Stimulated activated naive B cell treated with anti-CD40 and anti-IgM and Interleukin-4, amounts not matched to agents 10 μg/mL and 1 μg/mL and 100 μg/mL, for 72 hours (primary cell): ENCODE results near the gene ANO8.
A peak's percentile ranks its signal among the peaks of the same experiment; 100 is the strongest.
"Not testable (repeated sequence)": the region's sequence is repeated elsewhere in the genome, so short reads cannot be mapped to it uniquely, and the experiment has no call there.

ENCODE experiments used
- ATAC-seq, 2 donors: fragments of 150-1000 bp; cut with Tn5 transposase; replicated peaks; 2 replicates each; pipeline ENCODE4 v1.10.0; 2021; ENCODE audit warnings: moderate library complexity in 1 of 2
- DNase-seq: peaks from one replicate; pipeline ENCODE4 v3.0.0; 2021
- H3K27ac Mint-ChIP-seq: one replicate; pipeline ENCODE4 v1.8.0; 2022; ENCODE audit warnings: mild to moderate bottlenecking, mixed read lengths
- H3K27me3 Mint-ChIP-seq, 2 donors: one replicate each; pipeline ENCODE4 v1.8.0; 2022; ENCODE audit warnings: mixed read lengths in 2 of 2
- H3K36me3 Mint-ChIP-seq, 2 donors: one replicate each; pipeline ENCODE4 v1.8.0; 2022; ENCODE audit warnings: mixed read lengths in 2 of 2, mild to moderate bottlenecking in 1 of 2
- H3K4me1 Mint-ChIP-seq, 2 donors: one replicate each; pipeline ENCODE4 v1.8.0; 2022; ENCODE audit warnings: mixed read lengths in 2 of 2, mild to moderate bottlenecking in 1 of 2
- H3K4me3 Mint-ChIP-seq, 2 donors: one replicate each; pipeline ENCODE4 v1.8.0; 2022; ENCODE audit warnings: mild to moderate bottlenecking in 2 of 2, mixed read lengths in 2 of 2, moderate library complexity in 1 of 2
- H3K9me3 Mint-ChIP-seq, 2 donors: one replicate each; pipeline ENCODE4 v1.8.0; 2022; ENCODE audit warnings: mixed read lengths in 2 of 2, mild to moderate bottlenecking in 1 of 2

ANO8 gene

GRCh38 chr19:17285415-17286135 lies 49.1 kb downstream of the ANO8 start:
- Mint-ChIP-seq H3K4me1 (peaks cover 11 to 26% of the 10 kb centered on the region in 2 donors), H3K27me3 (no peaks in the 10 kb centered on the region), H3K36me3 (peaks cover 11 to 24% of the 10 kb centered on the region in 2 donors), H3K27ac (no peak overlapping the region), H3K9me3 (no peaks in the 10 kb centered on the region), H3K4me3 (no peak overlapping the region)
- no peak for DNase-seq
- no peak for ATAC-seq

GRCh38 chr19:17283504-17283996 lies 51.1 kb downstream of the ANO8 start:
- no peaks in the 10 kb centered on the region for H3K27me3 Mint-ChIP-seq
- no peaks in the 10 kb centered on the region for H3K9me3 Mint-ChIP-seq
- H3K4me1 Mint-ChIP-seq: peaks cover 11 to 26% of the 10 kb centered on the region in 2 donors
- H3K36me3 Mint-ChIP-seq: peaks cover 19 to 31% of the 10 kb centered on the region in 2 donors
- H3K27ac Mint-ChIP-seq: no peak overlapping the region
- no peak for DNase-seq
- no peak overlapping the region for H3K4me3 Mint-ChIP-seq
- ATAC-seq: no peak

GRCh38 chr19:17282488-17283125 lies 52.0 kb downstream of the ANO8 start:
- H3K4me1 Mint-ChIP-seq: peaks cover 11 to 26% of the 10 kb centered on the region in 2 donors
- no peaks in the 10 kb centered on the region for H3K9me3 Mint-ChIP-seq
- H3K27me3 Mint-ChIP-seq: no peaks in the 10 kb centered on the region
- peak; percentile 86 to 87 for ATAC-seq
- peak; percentile 77 for DNase-seq
- peak overlapping the region; percentile 88 to 90 for H3K4me3 Mint-ChIP-seq
- H3K27ac Mint-ChIP-seq: peak overlapping the region; percentile 80
- H3K36me3 Mint-ChIP-seq: peaks cover 21 to 33% of the 10 kb centered on the region in 2 donors

- Mint-ChIP-seq H3K9me3 (no peaks in the 10 kb centered on the region), H3K36me3 (peaks cover 29 to 40% of the 10 kb centered on the region in 2 donors), H3K27me3 (no peaks in the 10 kb centered on the region), H3K4me1 (peaks cover 11 to 32% of the 10 kb centered on the region in 2 donors), H3K27ac (peak within 1 kb of the TSS; percentile 80), H3K4me3 (peak within 1 kb of the TSS; percentile 88 to 90)
- DNase-seq: peak; percentile 64
- ATAC-seq: peak; percentile 69 to 72
Measured at GRCh38 chr19:17281391-17282304, 53.0 kb downstream of the ANO8 start, which contains the start of gene ANKLE1. Gene ANKLE1 (plus strand): TSS chr19:17281901. CDS start chr19:17281921, 20 bp downstream.

- H3K36me3 Mint-ChIP-seq: peaks cover 30 to 41% of the 10 kb centered on the region in 2 donors
- H3K27ac Mint-ChIP-seq: no peak overlapping the region
- DNase-seq (no peak), ATAC-seq (no peak)
- H3K27me3 Mint-ChIP-seq: no peaks in the 10 kb centered on the region
- H3K9me3 Mint-ChIP-seq: no peaks in the 10 kb centered on the region
- H3K4me1 Mint-ChIP-seq: peaks cover 11 to 32% of the 10 kb centered on the region in 2 donors
- no peak overlapping the region for H3K4me3 Mint-ChIP-seq
Measured at GRCh38 chr19:17279436-17279835, 55.2 kb downstream of the ANO8 start.

GRCh38 chr19:17275441-17276175 lies 59.0 kb downstream of the ANO8 start:
- Mint-ChIP-seq H3K4me1 (peaks cover 0 to 6% of the 10 kb centered on the region in 2 donors), H3K27me3 (no peaks in the 10 kb centered on the region), H3K4me3 (no peak overlapping the region), H3K27ac (no peak overlapping the region), H3K36me3 (peaks cover 31 to 46% of the 10 kb centered on the region in 2 donors), H3K9me3 (no peaks in the 10 kb centered on the region)
- DNase-seq (no peak), ATAC-seq (no peak)

GRCh38 chr19:17274892-17275291 lies 59.8 kb downstream of the ANO8 start:
- peaks cover 35 to 52% of the 10 kb centered on the region in 2 donors for H3K36me3 Mint-ChIP-seq
- H3K9me3 Mint-ChIP-seq, H3K27me3 Mint-ChIP-seq, DNase-seq, H3K4me3 Mint-ChIP-seq, H3K27ac Mint-ChIP-seq, ATAC-seq, H3K4me1 Mint-ChIP-seq: not testable (repeated sequence)
